NT2/D1 (cell line): ENCODE results near the gene TMEM125.

Experiments
- DNase-seq: peaks from one replicate; pipeline ENCODE4 v3.0.0-alpha.2; 2011; ENCODE audit warnings: low read depth, low spot score
- H3K27me3 ChIP-seq: 2 replicates; pipeline ENCODE4 v1.6.0; 2011; ENCODE audit warnings: mild to moderate bottlenecking; ENCODE audit not compliant: insufficient read length, insufficient read depth
- H3K36me3 ChIP-seq: 2 replicates; pipeline ENCODE4 v1.6.1; 2011; ENCODE audit warnings: mild to moderate bottlenecking, low read length, mixed read lengths; ENCODE audit not compliant: insufficient read depth, insufficient read length
- H3K4me1 ChIP-seq: 2 replicates; pipeline ENCODE4 v1.5.1; 2011; ENCODE audit not compliant: insufficient read depth, insufficient read length
- H3K4me3 ChIP-seq: 2 replicates; pipeline ENCODE4 v1.5.1; 2011; ENCODE audit warnings: low read depth; ENCODE audit not compliant: insufficient read length
- H3K9ac ChIP-seq: 2 replicates; pipeline ENCODE4 v1.6.0; 2011; ENCODE audit warnings: low read depth; ENCODE audit not compliant: insufficient read length
- H3K9me3 ChIP-seq: 2 replicates; pipeline ENCODE4 v1.5.1; 2011; ENCODE audit warnings: mild to moderate bottlenecking, low read length; ENCODE audit not compliant: insufficient read depth
- SUZ12 ChIP-seq: IDR thresholded peaks from 2 replicates; pipeline ENCODE4 v1.6.1; 2011; ENCODE audit not compliant: insufficient read length, insufficient read depth; ENCODE audit errors: extremely low read depth
- YY1 ChIP-seq: IDR thresholded peaks from 2 replicates; pipeline ENCODE4 v1.6.1; 2011; ENCODE audit not compliant: insufficient read length, insufficient read depth
- ZNF274 ChIP-seq: IDR thresholded peaks from 2 replicates; pipeline ENCODE4 v1.6.1; 2011; ENCODE audit warnings: mild to moderate bottlenecking, low read depth, low read length

Gene TMEM125

GRCh38 chr1:43270421-43271095 is 775 bp downstream of the TMEM125 start:
- H3K27me3 ChIP-seq = no peaks in the 10 kb centered on the region
- peaks cover 8% of the 10 kb centered on the region for H3K4me1 ChIP-seq
- no peak for TF ChIP-seq YY1
- no peak for TF ChIP-seq ZNF274
- no peak for TF ChIP-seq SUZ12
- H3K36me3 ChIP-seq = no peaks in the 10 kb centered on the region
- no peak overlapping the region for H3K9ac ChIP-seq
- peak overlapping the region; percentile 24 for H3K4me3 ChIP-seq
- H3K9me3 ChIP-seq = peaks cover 9% of the 10 kb centered on the region
- no peak for DNase-seq

GRCh38 chr1:43271186-43272118 is 1.7 kb downstream of the TMEM125 start:
- Histone ChIP-seq H3K9me3 (no peaks in the 10 kb centered on the region), H3K4me1 (peaks cover 8% of the 10 kb centered on the region), H3K4me3 (no peak overlapping the region), H3K27me3 (no peaks in the 10 kb centered on the region), H3K36me3 (no peaks in the 10 kb centered on the region), H3K9ac (no peak overlapping the region)
- TF ChIP-seq ZNF274 = no peak
- TF ChIP-seq SUZ12 = no peak
- TF ChIP-seq YY1 = no peak
- no peak for DNase-seq

DNA sequence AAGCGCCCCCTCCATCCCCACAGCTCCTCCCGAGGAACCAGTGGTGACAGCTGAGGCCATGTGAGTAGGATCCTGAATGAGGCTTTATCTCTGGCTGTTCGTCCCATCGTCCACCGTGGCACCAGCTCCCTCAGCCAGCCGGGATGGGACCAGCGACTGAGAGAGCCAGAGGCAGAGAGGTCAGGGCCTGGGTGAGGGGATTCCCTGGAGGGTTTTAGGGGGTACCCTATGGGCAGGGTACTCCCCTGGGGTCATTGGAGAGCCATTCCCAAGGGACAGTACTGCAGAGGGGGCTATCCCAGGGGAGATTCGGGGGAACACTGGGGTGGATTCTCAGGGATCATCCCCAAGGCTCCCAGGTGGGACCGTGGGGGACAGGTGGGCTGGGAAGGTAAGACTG is 2.4 kb downstream of the TMEM125 start:
- no peak for DNase-seq
- H3K27me3 ChIP-seq = no peaks in the 10 kb centered on the region

DNA sequence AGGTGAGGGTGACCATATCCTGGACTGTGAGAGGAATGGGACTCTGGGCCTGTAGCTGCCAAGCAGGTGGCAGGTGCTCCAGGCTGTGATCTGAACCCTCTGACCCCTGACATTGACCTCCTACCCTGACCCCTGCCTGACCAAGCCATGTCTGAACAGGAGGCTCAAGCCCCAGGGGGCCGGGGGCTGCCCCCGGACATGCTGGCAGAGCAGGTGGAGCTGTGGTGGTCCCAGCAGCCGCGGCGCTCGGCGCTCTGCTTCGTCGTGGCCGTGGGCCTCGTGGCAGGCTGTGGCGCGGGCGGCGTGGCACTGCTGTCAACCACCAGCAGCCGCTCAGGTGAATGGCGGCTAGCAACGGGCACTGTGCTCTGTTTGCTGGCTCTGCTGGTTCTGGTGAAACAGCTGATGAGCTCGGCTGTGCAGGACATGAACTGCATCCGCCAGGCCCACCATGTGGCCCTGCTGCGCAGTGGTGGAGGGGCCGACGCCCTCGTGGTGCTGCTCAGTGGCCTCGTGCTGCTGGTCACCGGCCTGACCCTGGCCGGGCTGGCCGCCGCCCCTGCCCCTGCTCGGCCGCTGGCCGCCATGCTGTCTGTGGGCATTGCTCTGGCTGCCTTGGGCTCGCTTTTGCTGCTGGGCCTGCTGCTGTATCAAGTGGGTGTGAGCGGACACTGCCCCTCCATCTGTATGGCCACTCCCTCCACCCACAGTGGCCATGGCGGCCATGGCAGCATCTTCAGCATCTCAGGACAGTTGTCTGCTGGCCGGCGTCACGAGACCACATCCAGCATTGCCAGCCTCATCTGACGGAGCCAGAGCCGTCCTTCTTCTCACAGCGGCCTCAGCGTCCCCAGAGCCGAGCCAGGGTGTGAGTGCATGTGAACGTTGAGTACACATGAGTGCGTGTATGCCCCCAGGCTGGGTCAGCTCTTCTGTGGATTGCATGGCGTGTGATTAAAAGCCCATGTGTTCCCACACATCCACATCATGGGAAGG is 3.1 kb downstream of the TMEM125 start:
- Histone ChIP-seq H3K4me3 (no peak overlapping the region), H3K27me3 (no peaks in the 10 kb centered on the region), H3K36me3 (no peaks in the 10 kb centered on the region), H3K9ac (no peak overlapping the region), H3K4me1 (peaks cover 8% of the 10 kb centered on the region), H3K9me3 (no peaks in the 10 kb centered on the region)
- TF ChIP-seq SUZ12 = no peak
- no peak for DNase-seq

More for the DNA sequence above, 2.4 kb downstream of the TMEM125 start:
- TF ChIP-seq ZNF274 (no peak), SUZ12 (no peak), YY1 (no peak)
- Histone ChIP-seq H3K4me3 (no peak overlapping the region), H3K9me3 (no peaks in the 10 kb centered on the region), H3K9ac (no peak overlapping the region), H3K4me1 (peaks cover 8% of the 10 kb centered on the region), H3K36me3 (no peaks in the 10 kb centered on the region)

DNA sequence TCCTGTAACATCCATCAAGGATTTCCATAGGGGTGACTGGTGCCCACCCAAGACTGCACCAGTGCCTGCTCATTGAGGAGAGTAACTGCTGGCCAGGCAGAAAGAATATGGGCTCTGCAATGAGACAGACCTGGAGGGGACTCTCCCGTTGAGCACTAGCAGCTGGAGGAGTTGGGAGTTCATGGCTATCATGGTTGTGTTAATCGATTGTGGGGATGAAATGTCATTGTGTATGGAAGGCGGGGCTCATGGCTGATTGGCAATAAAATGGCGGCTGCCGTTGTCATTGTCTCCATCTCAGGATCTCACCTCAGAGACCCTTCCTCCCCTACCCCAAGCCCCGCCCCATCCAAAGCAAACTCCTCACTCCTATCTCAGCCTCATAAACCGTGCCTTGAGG is 3.9 kb downstream of the TMEM125 start:
- no peak for TF ChIP-seq ZNF274
- Histone ChIP-seq H3K27me3 (no peaks in the 10 kb centered on the region), H3K9ac (no peak overlapping the region), H3K9me3 (no peaks in the 10 kb centered on the region), H3K4me3 (no peak overlapping the region), H3K36me3 (no peaks in the 10 kb centered on the region), H3K4me1 (peaks cover 8% of the 10 kb centered on the region)
- DNase-seq = no peak

DNA sequence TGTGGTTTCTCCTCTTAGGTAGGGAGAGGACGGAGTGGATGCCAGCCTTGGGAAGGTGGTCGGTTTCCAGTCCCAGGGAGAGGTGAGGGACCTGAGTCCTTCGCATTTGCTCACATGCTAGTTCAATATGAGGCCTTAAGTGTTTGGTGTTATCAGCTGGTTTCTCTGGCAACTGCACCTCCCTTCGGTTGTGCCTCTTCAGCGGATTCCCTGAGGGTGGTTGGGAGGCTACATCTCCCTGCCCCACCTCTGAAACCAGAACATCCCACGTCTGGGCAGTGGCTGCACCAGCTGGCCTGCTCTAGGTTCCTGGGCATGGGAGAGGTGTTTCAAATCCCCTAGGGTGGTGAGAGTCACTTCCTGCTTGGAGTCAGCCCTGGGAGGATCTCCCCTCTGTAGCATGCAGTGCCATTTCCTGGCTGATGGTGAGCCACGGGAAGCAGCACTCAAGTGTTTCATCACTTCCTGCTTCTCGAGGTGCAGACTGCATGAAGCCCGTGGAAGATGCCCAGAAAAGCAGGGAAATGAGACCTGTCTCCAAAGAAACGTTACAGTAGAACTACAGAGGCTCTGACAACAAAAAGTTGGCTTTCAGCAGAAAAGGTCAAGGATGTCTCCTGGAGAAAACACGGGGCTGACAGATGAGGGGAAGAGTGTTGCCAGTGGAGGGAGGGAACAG is 4.5 kb downstream of the TMEM125 start:
- H3K4me3 ChIP-seq = no peak overlapping the region
- no peaks in the 10 kb centered on the region for H3K27me3 ChIP-seq
- H3K4me1 ChIP-seq = peaks cover 8% of the 10 kb centered on the region
- H3K36me3 ChIP-seq = no peaks in the 10 kb centered on the region
- TF ChIP-seq YY1 = no peak
- TF ChIP-seq ZNF274 = no peak
- no peak for TF ChIP-seq SUZ12
- H3K9me3 ChIP-seq = no peaks in the 10 kb centered on the region
- no peak overlapping the region for H3K9ac ChIP-seq
- no peak for DNase-seq
